ENCODE data around the gene FERMT1. TPM values are rescaled to one million over a fixed set of nuclear protein-coding genes. Genes with fewer than 3 reads are reported as not detected.
"Not testable (repeated sequence)": the region's sequence is repeated elsewhere in the genome, so short reads cannot be mapped to it uniquely, and the experiment has no call there.

Gene FERMT1
- total RNA-seq, 4 donors from 2014 or later = 0.84 to 1.6 (median 1.2) TPM

- ATAC-seq (ENCODE audit: low FRiP score) (no peak), DNase-seq (ENCODE audit: low spot score) (no peak)
- TF ChIP-seq CTCF (IDR thresholded peaks at IDR 0.05) = no peak
These were observed 88.5 kb downstream of the FERMT1 start for GRCh38 chr20:6034134-6034969.

GRCh38 chr20:6032907-6033306 is 89.9 kb downstream of the FERMT1 start:
- ATAC-seq (ENCODE audit: low FRiP score); DNase-seq (ENCODE audit: low spot score): not testable (repeated sequence)

GRCh38 chr20:6030453-6031080 is 92.3 kb downstream of the FERMT1 start:
- no peak for TF ChIP-seq CTCF (IDR thresholded peaks at IDR 0.05)
- DNase-seq (ENCODE audit: low spot score) (no peak), ATAC-seq (ENCODE audit: low FRiP score) (peak; percentile 10)

GRCh38 chr20:6029538-6029937 is 93.3 kb downstream of the FERMT1 start:
- DNase-seq (ENCODE audit: low spot score) (no peak), ATAC-seq (ENCODE audit: low FRiP score) (peak; percentile 74)
- no peak for TF ChIP-seq CTCF (IDR thresholded peaks at IDR 0.05)

- DNase-seq (ENCODE audit: low spot score) = no peak
- no peak for ATAC-seq (ENCODE audit: low FRiP score)
- TF ChIP-seq CTCF (IDR thresholded peaks at IDR 0.05) = no peak
These were observed 94.0 kb downstream of the FERMT1 start for GRCh38 chr20:6028818-6029217.

- TF ChIP-seq CTCF (IDR thresholded peaks at IDR 0.05) = no peak
- DNase-seq (ENCODE audit: low spot score) = no peak
- no peak for ATAC-seq (ENCODE audit: low FRiP score)
These were observed 96.8 kb downstream of the FERMT1 start for GRCh38 chr20:6026051-6026450.

Other genes starting within 250 kb of the FERMT1 start
- gene CHGB, start 211.5 kb downstream of the FERMT1 start, total RNA-seq = 1 to 10 TPM in 1 of 4 donors, under 1 TPM in 2, not detected in 1; 0.46 to 1.1 (median 0.72) TPM
- gene TRMT6, start 172.5 kb downstream of the FERMT1 start, total RNA-seq = 10 to 100 TPM in 2 of 4 donors, 1 to 10 TPM in 2; 7.9 to 28.1 (median 9.7) TPM
- 1 to 10 TPM; 2.3 to 8.0 (median 3.1) TPM for gene MCM8, start 172.4 kb downstream of the FERMT1 start, total RNA-seq
- 100 to 1,000 TPM in 2 of 4 donors, 10 to 100 TPM in 2; 58.5 to 150 (median 101) TPM for gene CRLS1, start 116.9 kb downstream of the FERMT1 start, total RNA-seq
- gene LRRN4, start 69.0 kb downstream of the FERMT1 start, total RNA-seq = 100 to 1,000 TPM in 1 of 4 donors, 10 to 100 TPM in 2, not detected in 1; 22.9 to 154 (median 32.4) TPM

All from omental fat pad (tissue), 4 donors.